ENCODE measurements around the gene HACE1.

DNA sequence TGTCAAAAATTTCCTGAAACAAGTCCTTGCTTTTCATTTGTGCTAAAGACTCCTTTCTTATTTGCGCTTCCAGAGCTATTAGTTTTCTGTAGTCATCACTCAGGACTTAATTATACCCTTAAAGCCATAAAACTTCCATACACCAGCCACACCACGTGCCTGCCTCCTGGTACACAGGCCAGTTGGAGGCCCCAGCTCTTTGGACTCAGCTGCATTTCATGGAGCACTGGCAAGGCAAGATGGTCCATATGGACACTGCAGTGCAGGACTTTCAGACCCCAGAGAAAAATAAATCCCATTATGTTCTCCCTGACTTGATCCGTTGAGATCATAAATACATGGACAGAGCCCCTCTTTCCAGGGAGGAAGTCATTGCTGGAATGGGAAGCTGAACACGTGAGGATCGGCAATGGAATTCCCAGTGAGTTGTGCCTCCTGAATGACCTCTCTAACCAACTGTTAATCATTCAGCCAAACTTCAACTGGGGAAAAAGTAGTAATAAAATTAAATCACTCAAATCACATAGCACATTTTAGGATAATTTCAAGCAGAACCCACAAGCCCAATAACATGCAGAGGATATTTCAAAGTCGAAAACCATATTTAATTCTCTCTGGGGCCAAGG is 173.1 kb downstream of the HACE1 start:
- TF ChIP-seq, protein P1, sequence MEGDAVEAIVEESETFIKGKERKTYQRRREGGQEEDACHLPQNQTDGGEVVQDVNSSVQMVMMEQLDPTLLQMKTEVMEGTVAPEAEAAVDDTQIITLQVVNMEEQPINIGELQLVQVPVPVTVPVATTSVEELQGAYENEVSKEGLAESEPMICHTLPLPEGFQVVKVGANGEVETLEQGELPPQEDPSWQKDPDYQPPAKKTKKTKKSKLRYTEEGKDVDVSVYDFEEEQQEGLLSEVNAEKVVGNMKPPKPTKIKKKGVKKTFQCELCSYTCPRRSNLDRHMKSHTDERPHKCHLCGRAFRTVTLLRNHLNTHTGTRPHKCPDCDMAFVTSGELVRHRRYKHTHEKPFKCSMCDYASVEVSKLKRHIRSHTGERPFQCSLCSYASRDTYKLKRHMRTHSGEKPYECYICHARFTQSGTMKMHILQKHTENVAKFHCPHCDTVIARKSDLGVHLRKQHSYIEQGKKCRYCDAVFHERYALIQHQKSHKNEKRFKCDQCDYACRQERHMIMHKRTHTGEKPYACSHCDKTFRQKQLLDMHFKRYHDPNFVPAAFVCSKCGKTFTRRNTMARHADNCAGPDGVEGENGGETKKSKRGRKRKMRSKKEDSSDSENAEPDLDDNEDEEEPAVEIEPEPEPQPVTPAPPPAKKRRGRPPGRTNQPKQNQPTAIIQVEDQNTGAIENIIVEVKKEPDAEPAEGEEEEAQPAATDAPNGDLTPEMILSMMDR (conservative IDR thresholded peaks at IDR 0.05 in 1 of 2, IDR thresholded peaks at IDR 0.05 in 1 of 2; ENCODE audit: extremely low read depth in 1 of 2, insufficient read depth in 1 of 2, low read depth in 1 of 2, low read length in 2 of 2) = no peak
- no peak for TF ChIP-seq EZH2 (IDR thresholded peaks at IDR 0.05; ENCODE audit: borderline replicate concordance, low read length)

Measured in mammary epithelial cell (primary cell).